C1 segment of cervical spinal cord (tissue), 14 donors: ENCODE measurements around the gene FFAR2.

Source experiments
- DNase-seq, 14 donors: peaks; one replicate each; lab custom pipeline; 2025; lab: John Stamatoyannopoulos, UW

Gene FFAR2

GRCh38 chr19:35425682-35426081, 22.4 kb upstream of the FFAR2 start:
- DNase-seq: no peak

- no peak for DNase-seq
These were observed 20.9 kb upstream of the FFAR2 start for GRCh38 chr19:35427187-35427586.

GRCh38 chr19:35429698-35430408, 18.2 kb upstream of the FFAR2 start:
- no peak for DNase-seq

GRCh38 chr19:35430409-35431144, 17.5 kb upstream of the FFAR2 start:
- DNase-seq: no peak

- DNase-seq: no peak
These were observed 16.8 kb upstream of the FFAR2 start for GRCh38 chr19:35431145-35431807.

- no peak for DNase-seq
These were observed 15.1 kb upstream of the FFAR2 start for GRCh38 chr19:35432911-35433310.

GRCh38 chr19:35433448-35433847, 14.6 kb upstream of the FFAR2 start:
- peak in 2 of 14 donors; percentile 2 to 27 for DNase-seq

GRCh38 chr19:35435896-35436295, 12.2 kb upstream of the FFAR2 start:
- DNase-seq: no peak

GRCh38 chr19:35436477-35437405, 11.3 kb upstream of the FFAR2 start:
- DNase-seq: no peak

- no peak for DNase-seq
These were observed 10.6 kb upstream of the FFAR2 start for GRCh38 chr19:35437406-35437951.

- no peak for DNase-seq
These were observed 10.0 kb upstream of the FFAR2 start for GRCh38 chr19:35438096-35438495.

- no peak for DNase-seq
These were observed 9.5 kb upstream of the FFAR2 start for GRCh38 chr19:35438527-35438926.

GRCh38 chr19:35439921-35440320, 8.1 kb upstream of the FFAR2 start:
- no peak for DNase-seq

- DNase-seq: no peak
These were observed 6.0 kb upstream of the FFAR2 start for GRCh38 chr19:35442091-35442490.

GRCh38 chr19:35444735-35445134, 3.3 kb upstream of the FFAR2 start:
- DNase-seq: no peak

- no peak for DNase-seq
These were observed 2.0 kb upstream of the FFAR2 start for GRCh38 chr19:35445826-35446593.

GRCh38 chr19:35449359-35450043, 1.4 kb downstream of the FFAR2 start:
- DNase-seq: no peak

GRCh38 chr19:35451338-35452096, 3.5 kb downstream of the FFAR2 start:
- DNase-seq: no peak

- no peak for DNase-seq
These were observed 6.6 kb downstream of the FFAR2 start for GRCh38 chr19:35454663-35455062.
